NCI-H1694 (cell line): Measurements from ENCODE around the gene DOK7.
"Not testable (repeated sequence)": the region's sequence is repeated elsewhere in the genome, so short reads cannot be mapped to it uniquely, and the experiment has no call there.

Source experiments
- DNase-seq: peaks from one replicate; lab custom pipeline; 2025; lab: John Stamatoyannopoulos, UW

Gene DOK7

GRCh38 chr4:3508542-3508941 lies 45.4 kb downstream of the DOK7 start:
- DNase-seq = no peak

GRCh38 chr4:3510481-3510880 lies 47.4 kb downstream of the DOK7 start:
- no peak for DNase-seq

- no peak for DNase-seq
Observed at GRCh38 chr4:3511187-3511586, 48.1 kb downstream of the DOK7 start.

- not testable (repeated sequence) for DNase-seq
Observed at GRCh38 chr4:3511601-3512000, 48.5 kb downstream of the DOK7 start.

GRCh38 chr4:3512279-3512678 lies 49.2 kb downstream of the DOK7 start:
- DNase-seq = no peak

- DNase-seq = no peak
Observed at GRCh38 chr4:3512719-3513118, 49.6 kb downstream of the DOK7 start.

GRCh38 chr4:3513807-3514206 lies 50.7 kb downstream of the DOK7 start:
- no peak for DNase-seq

- DNase-seq = no peak
Observed at GRCh38 chr4:3514221-3514780, 51.2 kb downstream of the DOK7 start.

GRCh38 chr4:3514806-3515501 lies 51.8 kb downstream of the DOK7 start:
- DNase-seq = no peak

- no peak for DNase-seq
Observed at GRCh38 chr4:3515646-3516045, 52.5 kb downstream of the DOK7 start.

GRCh38 chr4:3516061-3516835 lies 53.1 kb downstream of the DOK7 start:
- DNase-seq = no peak

- DNase-seq = no peak
Observed at GRCh38 chr4:3516836-3517730, 54.0 kb downstream of the DOK7 start.

- DNase-seq = no peak
Observed at GRCh38 chr4:3517731-3518510, 54.8 kb downstream of the DOK7 start.

- DNase-seq = no peak
Observed at GRCh38 chr4:3518511-3518880, 55.4 kb downstream of the DOK7 start.

GRCh38 chr4:3518941-3519340 lies 55.8 kb downstream of the DOK7 start:
- DNase-seq = no peak

GRCh38 chr4:3519468-3520264 lies 56.6 kb downstream of the DOK7 start:
- no peak for DNase-seq

- no peak for DNase-seq
Observed at GRCh38 chr4:3520276-3520675, 57.2 kb downstream of the DOK7 start.

GRCh38 chr4:3520796-3521600 lies 57.9 kb downstream of the DOK7 start:
- no peak for DNase-seq

- no peak for DNase-seq
Observed at GRCh38 chr4:3521621-3522325, 58.7 kb downstream of the DOK7 start.
